GM12873 (cell line): ENCODE data around the gene KRT83.

Experiments used
- CTCF ChIP-seq: IDR thresholded peaks from 2 replicates; pipeline ENCODE4 v1.5.1; 2012; ENCODE audit warnings: low read depth, mild to moderate bottlenecking, moderate library complexity, low read length, control low read depth; ENCODE audit not compliant: insufficient read depth; ENCODE audit errors: missing control alignments

The KRT83 gene

GRCh38 chr12:52280319-52280795 lies 40.8 kb downstream of the KRT83 start:
- TF ChIP-seq CTCF: no peak

GRCh38 chr12:52279422-52280318 lies 41.5 kb downstream of the KRT83 start:
- no peak for TF ChIP-seq CTCF

GRCh38 chr12:52278575-52279421 lies 42.4 kb downstream of the KRT83 start:
- TF ChIP-seq CTCF: peak; percentile 99

- TF ChIP-seq CTCF: no peak
Observed at GRCh38 chr12:52277486-52278245, 43.5 kb downstream of the KRT83 start.

- no peak for TF ChIP-seq CTCF
Observed at GRCh38 chr12:52275686-52276085, 45.5 kb downstream of the KRT83 start.

- no peak for TF ChIP-seq CTCF
Observed at GRCh38 chr12:52274521-52275120, 46.6 kb downstream of the KRT83 start, which contains the start of gene KRT86. Gene KRT86 (plus strand): TSS chr12:52274645. CDS start chr12:52301917, 27,272 bp downstream.
